Stimulated activated naive CD8-positive, alpha-beta T cell treated with anti-CD3 and anti-CD28 coated beads, Interleukin-15, Interleukin-2, amounts not matched to agents 100 ng/mL and 50 ng/mL, for 24 hours (primary cell): Measurements from ENCODE around the gene KIN.
"Not testable (repeated sequence)": the region's sequence is repeated elsewhere in the genome, so short reads cannot be mapped to it uniquely, and the experiment has no call there.

ENCODE experiments used
- H3K27ac Mint-ChIP-seq: one replicate; pipeline ENCODE4 v1.8.0; 2021; ENCODE audit warnings: mild to moderate bottlenecking, mixed read lengths
- H3K27me3 Mint-ChIP-seq: one replicate; pipeline ENCODE4 v1.8.0; 2021; ENCODE audit warnings: mixed read lengths
- H3K36me3 Mint-ChIP-seq: one replicate; pipeline ENCODE4 v1.8.0; 2021; ENCODE audit warnings: low read depth, mixed read lengths
- H3K4me1 Mint-ChIP-seq: one replicate; pipeline ENCODE4 v1.8.0; 2021; ENCODE audit warnings: low read depth, mixed read lengths
- H3K4me3 Mint-ChIP-seq: one replicate; pipeline ENCODE4 v1.8.0; 2021; ENCODE audit warnings: mild to moderate bottlenecking, mixed read lengths
- H3K9me3 Mint-ChIP-seq: one replicate; pipeline ENCODE4 v1.8.0; 2021; ENCODE audit warnings: mixed read lengths

Gene KIN

GRCh38 chr10:7773845-7774801, 13.7 kb downstream of the KIN start:
- Mint-ChIP-seq H3K27me3 (no peaks in the 10 kb centered on the region), H3K27ac (no peak overlapping the region), H3K4me1 (no peaks in the 10 kb centered on the region), H3K9me3 (no peaks in the 10 kb centered on the region), H3K36me3 (peaks cover 62% of the 10 kb centered on the region), H3K4me3 (no peak overlapping the region)

- H3K36me3 Mint-ChIP-seq = peaks cover 64% of the 10 kb centered on the region
- H3K4me3 Mint-ChIP-seq = no peak overlapping the region
- H3K27ac Mint-ChIP-seq = no peak overlapping the region
Measured at GRCh38 chr10:7768417-7768816, 19.4 kb downstream of the KIN start.

GRCh38 chr10:7767209-7767608, 20.6 kb downstream of the KIN start:
- Mint-ChIP-seq H3K9me3 (no peaks in the 10 kb centered on the region), H3K36me3 (peaks cover 66% of the 10 kb centered on the region), H3K4me3 (no peak overlapping the region), H3K4me1 (no peaks in the 10 kb centered on the region), H3K27me3 (no peaks in the 10 kb centered on the region), H3K27ac (no peak overlapping the region)

More at GRCh38 chr10:7768417-7768816, 19.4 kb downstream of the KIN start:
- Mint-ChIP-seq H3K27me3 (no peaks in the 10 kb centered on the region), H3K4me1 (no peaks in the 10 kb centered on the region), H3K9me3 (no peaks in the 10 kb centered on the region)

- Mint-ChIP-seq H3K27ac (no peak overlapping the region), H3K4me3 (no peak overlapping the region), H3K36me3 (peaks cover 70% of the 10 kb centered on the region), H3K27me3 (no peaks in the 10 kb centered on the region), H3K4me1 (no peaks in the 10 kb centered on the region), H3K9me3 (no peaks in the 10 kb centered on the region)
Measured at GRCh38 chr10:7766241-7766640, 21.6 kb downstream of the KIN start.

GRCh38 chr10:7763929-7764328, 23.9 kb downstream of the KIN start:
- no peaks in the 10 kb centered on the region for H3K27me3 Mint-ChIP-seq
- no peak overlapping the region for H3K4me3 Mint-ChIP-seq
- peaks cover 70% of the 10 kb centered on the region for H3K36me3 Mint-ChIP-seq
- no peak overlapping the region for H3K27ac Mint-ChIP-seq
- H3K4me1 Mint-ChIP-seq = no peaks in the 10 kb centered on the region
- no peaks in the 10 kb centered on the region for H3K9me3 Mint-ChIP-seq

GRCh38 chr10:7756360-7756992, 31.3 kb downstream of the KIN start:
- Mint-ChIP-seq H3K27ac (no peak overlapping the region), H3K4me1 (no peaks in the 10 kb centered on the region), H3K9me3 (no peaks in the 10 kb centered on the region)

GRCh38 chr10:7755103-7755502, 32.7 kb downstream of the KIN start:
- Mint-ChIP-seq H3K4me3 (no peak overlapping the region), H3K27me3 (no peaks in the 10 kb centered on the region), H3K9me3 (no peaks in the 10 kb centered on the region), H3K4me1 (no peaks in the 10 kb centered on the region), H3K27ac (no peak overlapping the region), H3K36me3 (peaks cover 59% of the 10 kb centered on the region)

More at GRCh38 chr10:7756360-7756992, 31.3 kb downstream of the KIN start:
- H3K36me3 Mint-ChIP-seq = peaks cover 70% of the 10 kb centered on the region
- no peaks in the 10 kb centered on the region for H3K27me3 Mint-ChIP-seq
- no peak overlapping the region for H3K4me3 Mint-ChIP-seq

GRCh38 chr10:7752251-7752650, 35.5 kb downstream of the KIN start:
- H3K9me3 Mint-ChIP-seq = no peaks in the 10 kb centered on the region
- no peaks in the 10 kb centered on the region for H3K4me1 Mint-ChIP-seq
- no peak overlapping the region for H3K4me3 Mint-ChIP-seq
- H3K27me3 Mint-ChIP-seq = no peaks in the 10 kb centered on the region
- H3K27ac Mint-ChIP-seq = no peak overlapping the region
- peaks cover 38% of the 10 kb centered on the region for H3K36me3 Mint-ChIP-seq

GRCh38 chr10:7750222-7750621, 37.6 kb downstream of the KIN start:
- Mint-ChIP-seq H3K36me3 (peaks cover 26% of the 10 kb centered on the region), H3K27ac (no peak overlapping the region), H3K27me3 (no peaks in the 10 kb centered on the region), H3K4me3 (no peak overlapping the region), H3K9me3 (no peaks in the 10 kb centered on the region), H3K4me1 (no peaks in the 10 kb centered on the region)

GRCh38 chr10:7748637-7749036, 39.2 kb downstream of the KIN start:
- H3K4me3 Mint-ChIP-seq, H3K27me3 Mint-ChIP-seq, H3K27ac Mint-ChIP-seq, H3K4me1 Mint-ChIP-seq, H3K9me3 Mint-ChIP-seq: not testable (repeated sequence)
- peaks cover 14% of the 10 kb centered on the region for H3K36me3 Mint-ChIP-seq

- Mint-ChIP-seq H3K27me3 (no peaks in the 10 kb centered on the region), H3K4me3 (no peak overlapping the region), H3K4me1 (no peaks in the 10 kb centered on the region), H3K27ac (no peak overlapping the region), H3K9me3 (no peaks in the 10 kb centered on the region), H3K36me3 (no peaks in the 10 kb centered on the region)
Measured at GRCh38 chr10:7744307-7744706, 43.5 kb downstream of the KIN start.

GRCh38 chr10:7738536-7739407, 49.0 kb downstream of the KIN start:
- H3K27me3 Mint-ChIP-seq = peaks cover 3% of the 10 kb centered on the region
- H3K36me3 Mint-ChIP-seq = no peaks in the 10 kb centered on the region
- no peaks in the 10 kb centered on the region for H3K4me1 Mint-ChIP-seq

GRCh38 chr10:7734821-7735220, 53.0 kb downstream of the KIN start:
- H3K4me1 Mint-ChIP-seq = no peaks in the 10 kb centered on the region
- H3K27me3 Mint-ChIP-seq = peaks cover 16% of the 10 kb centered on the region
- no peaks in the 10 kb centered on the region for H3K9me3 Mint-ChIP-seq
- no peaks in the 10 kb centered on the region for H3K36me3 Mint-ChIP-seq
- H3K4me3 Mint-ChIP-seq = no peak overlapping the region
- no peak overlapping the region for H3K27ac Mint-ChIP-seq

More at GRCh38 chr10:7738536-7739407, 49.0 kb downstream of the KIN start:
- Mint-ChIP-seq H3K27ac (no peak overlapping the region), H3K9me3 (no peaks in the 10 kb centered on the region), H3K4me3 (no peak overlapping the region)

- Mint-ChIP-seq H3K27me3 (peaks cover 6% of the 10 kb centered on the region), H3K4me3 (no peak overlapping the region), H3K9me3 (no peaks in the 10 kb centered on the region), H3K36me3 (no peaks in the 10 kb centered on the region), H3K27ac (no peak overlapping the region), H3K4me1 (no peaks in the 10 kb centered on the region)
Measured at GRCh38 chr10:7722927-7723529, 64.8 kb downstream of the KIN start.
